ENCODE data around the gene SUSD5.

SUSD5 gene

GRCh38 chr3:33174711-33175414, 43.7 kb downstream of the SUSD5 start:
- no peaks in the 10 kb centered on the region for H3K9me3 ChIP-seq (ENCODE audit: severe bottlenecking)
- H3K4me3 ChIP-seq (ENCODE audit: low read depth, low read length), result no peak overlapping the region
- no peaks in the 10 kb centered on the region for H3K27me3 ChIP-seq (ENCODE audit: insufficient read depth, low read depth, severe bottlenecking)
- no peak overlapping the region for H3K27ac ChIP-seq
- no peak for DNase-seq
- H3K36me3 ChIP-seq, result no peaks in the 10 kb centered on the region
- no peak for TF ChIP-seq CTCF (IDR thresholded peaks at IDR 0.05; ENCODE audit: low read depth, low read length)

GRCh38 chr3:33174095-33174494, 44.5 kb downstream of the SUSD5 start:
- Histone ChIP-seq H3K4me3 (ENCODE audit: low read depth, low read length) (no peak overlapping the region), H3K36me3 (no peaks in the 10 kb centered on the region), H3K27ac (no peak overlapping the region), H3K27me3 (ENCODE audit: insufficient read depth, low read depth, severe bottlenecking) (no peaks in the 10 kb centered on the region), H3K9me3 (ENCODE audit: severe bottlenecking) (no peaks in the 10 kb centered on the region)
- no peak for DNase-seq
- TF ChIP-seq CTCF (IDR thresholded peaks at IDR 0.05; ENCODE audit: low read depth, low read length), result no peak

GRCh38 chr3:33173672-33174071, 44.9 kb downstream of the SUSD5 start:
- Histone ChIP-seq H3K9me3 (ENCODE audit: severe bottlenecking) (no peaks in the 10 kb centered on the region), H3K27ac (no peak overlapping the region), H3K4me3 (ENCODE audit: low read depth, low read length) (no peak overlapping the region), H3K36me3 (no peaks in the 10 kb centered on the region), H3K27me3 (ENCODE audit: insufficient read depth, low read depth, severe bottlenecking) (no peaks in the 10 kb centered on the region)
- DNase-seq, result no peak
- TF ChIP-seq CTCF (IDR thresholded peaks at IDR 0.05; ENCODE audit: low read depth, low read length), result no peak

- H3K27me3 ChIP-seq (ENCODE audit: insufficient read depth, low read depth, severe bottlenecking), result no peaks in the 10 kb centered on the region
- no peaks in the 10 kb centered on the region for H3K9me3 ChIP-seq (ENCODE audit: severe bottlenecking)
- TF ChIP-seq CTCF (IDR thresholded peaks at IDR 0.05; ENCODE audit: low read depth, low read length), result no peak
- H3K36me3 ChIP-seq, result no peaks in the 10 kb centered on the region
- H3K4me3 ChIP-seq (ENCODE audit: low read depth, low read length), result no peak overlapping the region
- DNase-seq, result no peak
- H3K27ac ChIP-seq, result no peak overlapping the region
These were observed 45.5 kb downstream of the SUSD5 start for GRCh38 chr3:33173103-33173502.

GRCh38 chr3:33171580-33171979, 47.0 kb downstream of the SUSD5 start:
- Histone ChIP-seq H3K27me3 (ENCODE audit: insufficient read depth, low read depth, severe bottlenecking) (no peaks in the 10 kb centered on the region), H3K36me3 (no peaks in the 10 kb centered on the region), H3K9me3 (ENCODE audit: severe bottlenecking) (no peaks in the 10 kb centered on the region), H3K4me3 (ENCODE audit: low read depth, low read length) (no peak overlapping the region), H3K27ac (no peak overlapping the region)
- no peak for DNase-seq
- no peak for TF ChIP-seq CTCF (IDR thresholded peaks at IDR 0.05; ENCODE audit: low read depth, low read length)

- Histone ChIP-seq H3K36me3 (no peaks in the 10 kb centered on the region), H3K9me3 (ENCODE audit: severe bottlenecking) (no peaks in the 10 kb centered on the region), H3K4me3 (ENCODE audit: low read depth, low read length) (no peak overlapping the region), H3K27ac (peak overlapping the region; percentile 66), H3K27me3 (ENCODE audit: insufficient read depth, low read depth, severe bottlenecking) (no peaks in the 10 kb centered on the region)
- DNase-seq, result peak; percentile 74
- no peak for TF ChIP-seq CTCF (IDR thresholded peaks at IDR 0.05; ENCODE audit: low read depth, low read length)
These were observed 48.1 kb downstream of the SUSD5 start for GRCh38 chr3:33170531-33170930.

Data from WERI-Rb-1 (cell line).